GM19397 (cell line): ENCODE results near the gene COL6A2.
"Not testable (repeated sequence)": the region's sequence is repeated elsewhere in the genome, so short reads cannot be mapped to it uniquely, and the experiment has no call there.

Source experiments
- ATAC-seq: cut with Tn5 transposase; IDR thresholded peaks from one replicate; pipeline ENCODE4 v1.9.1; 2021; ENCODE audit warnings: mild to moderate bottlenecking, moderate library complexity; ENCODE audit not compliant: unreplicated experiment

Gene COL6A2

DNA sequence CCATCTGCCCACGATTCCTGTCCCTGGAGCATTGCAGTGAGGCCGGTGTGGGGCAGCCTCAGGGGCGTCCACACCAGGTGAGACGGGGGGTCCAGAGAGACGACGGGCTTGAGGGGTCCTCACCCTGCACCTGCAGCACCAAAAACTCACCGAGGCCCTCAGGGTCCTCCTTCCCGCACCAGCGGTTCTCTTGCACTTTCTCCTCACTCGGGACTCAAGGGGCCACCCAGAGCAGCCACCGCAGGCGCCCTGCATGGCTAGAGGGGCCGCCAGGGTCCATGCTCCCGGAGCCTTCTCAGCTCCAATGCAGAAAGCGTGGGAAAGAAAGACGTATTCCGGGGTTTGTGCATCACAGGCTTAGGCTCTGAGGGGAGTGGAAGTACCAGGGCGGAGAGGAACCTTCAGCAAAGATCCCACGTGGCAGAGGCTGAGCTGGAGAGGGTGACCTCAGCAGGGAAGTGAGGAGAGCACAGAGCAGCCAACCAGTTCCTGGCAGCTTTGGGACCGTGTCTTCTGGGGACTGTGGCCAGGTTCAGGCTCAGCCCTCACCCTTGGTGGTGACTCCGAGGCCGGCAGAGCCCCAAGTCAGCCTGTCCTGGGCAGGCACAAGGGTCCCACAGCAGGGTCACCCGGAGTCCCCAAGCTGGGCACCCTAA lies 19.5 kb upstream of the COL6A2 start:
- no peak for ATAC-seq

DNA sequence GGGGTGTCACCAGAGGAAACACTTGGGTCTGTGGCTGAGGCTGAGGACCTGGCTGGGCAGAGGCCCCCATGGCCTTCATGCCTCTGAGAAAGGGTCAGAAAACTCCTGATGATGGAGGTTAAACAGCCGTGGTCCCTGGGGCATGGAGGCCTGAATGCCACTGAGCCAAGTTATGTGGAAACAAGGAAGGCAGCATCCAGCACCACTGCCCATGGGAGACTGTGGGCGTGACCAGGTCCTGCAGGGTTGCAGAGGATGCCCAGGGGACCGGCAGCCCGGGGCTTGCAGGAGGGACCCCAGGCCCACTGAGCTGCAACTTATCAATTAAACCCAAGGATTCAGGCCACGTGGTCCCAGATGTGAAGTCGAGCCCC lies 18.9 kb upstream of the COL6A2 start:
- no peak for ATAC-seq

DNA sequence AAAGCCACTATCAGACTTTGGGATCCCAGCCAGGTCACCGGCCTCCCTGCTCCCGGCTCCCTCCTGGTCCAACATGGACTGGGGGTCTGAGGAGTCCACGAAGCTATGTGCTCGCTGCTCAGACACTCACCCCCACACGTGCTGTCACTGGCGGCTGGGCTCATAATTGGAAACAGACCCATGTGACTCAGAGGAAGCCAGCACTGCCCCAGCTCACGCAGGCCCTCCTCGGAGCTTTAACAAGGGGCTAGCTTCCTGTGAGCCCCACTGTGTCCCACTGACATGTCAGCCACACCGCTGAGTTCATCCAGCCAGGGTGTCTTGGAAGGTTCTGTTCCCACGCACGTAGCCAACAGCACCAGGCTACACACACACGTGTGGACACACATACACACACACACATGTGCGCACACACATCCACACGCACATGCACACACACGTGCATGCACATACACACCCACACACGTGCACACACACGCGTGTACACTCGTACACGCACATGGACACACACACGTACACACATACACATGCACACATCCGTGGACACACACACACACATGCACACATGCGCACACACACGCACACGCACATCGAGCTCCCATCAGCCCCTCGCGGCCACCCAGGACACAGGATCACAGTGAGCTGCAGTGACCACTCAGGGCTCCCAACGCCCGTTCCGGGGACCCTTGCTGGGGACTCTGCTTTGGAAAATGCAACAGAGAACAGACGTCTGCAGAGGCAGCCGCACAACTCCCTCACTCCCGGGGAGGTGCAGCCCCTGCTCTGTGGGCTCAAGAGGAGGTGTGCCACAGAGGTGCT lies 18.4 kb upstream of the COL6A2 start:
- no peak for ATAC-seq

DNA sequence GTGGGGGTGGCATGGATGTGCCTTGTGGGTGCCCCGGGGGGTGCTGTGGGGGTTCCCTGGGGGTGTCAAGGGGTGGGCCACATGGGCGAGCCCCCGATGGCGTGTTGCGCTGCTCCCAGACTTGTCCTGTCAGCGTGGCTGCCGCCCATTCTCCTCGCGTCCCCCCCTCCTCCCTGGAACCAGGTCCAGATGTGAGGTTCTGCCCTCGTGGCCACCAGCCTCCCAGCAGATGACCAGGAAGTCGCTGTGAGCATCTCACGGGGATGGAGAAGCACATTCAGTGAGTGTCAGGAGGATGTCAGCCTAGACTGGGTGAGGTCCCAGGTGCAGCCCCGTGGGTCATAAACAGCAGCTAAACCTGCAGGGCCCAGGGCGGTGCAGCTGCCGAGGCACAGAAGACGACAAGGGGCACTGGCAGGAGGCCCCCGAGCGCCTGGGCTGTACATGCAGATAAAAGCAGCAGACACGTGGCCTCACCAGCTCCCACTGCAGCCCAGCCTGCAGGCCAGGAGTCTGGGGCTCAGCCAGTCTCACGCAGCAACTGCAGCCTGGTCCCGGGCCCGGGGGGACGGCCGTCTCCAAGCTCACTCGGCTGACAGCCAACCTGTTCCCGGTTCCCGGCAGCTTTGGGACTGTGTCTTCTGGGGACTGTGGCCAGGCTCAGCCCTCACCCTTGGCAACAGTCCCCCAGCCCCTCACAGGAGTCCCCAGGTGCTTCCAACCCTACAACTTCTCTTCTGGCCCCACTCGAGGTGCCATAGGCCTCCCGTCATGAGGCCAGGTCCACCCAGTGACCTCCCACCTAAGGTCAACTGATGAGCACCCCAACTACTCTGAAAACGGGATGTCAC lies 17.5 kb upstream of the COL6A2 start:
- no peak for ATAC-seq

DNA sequence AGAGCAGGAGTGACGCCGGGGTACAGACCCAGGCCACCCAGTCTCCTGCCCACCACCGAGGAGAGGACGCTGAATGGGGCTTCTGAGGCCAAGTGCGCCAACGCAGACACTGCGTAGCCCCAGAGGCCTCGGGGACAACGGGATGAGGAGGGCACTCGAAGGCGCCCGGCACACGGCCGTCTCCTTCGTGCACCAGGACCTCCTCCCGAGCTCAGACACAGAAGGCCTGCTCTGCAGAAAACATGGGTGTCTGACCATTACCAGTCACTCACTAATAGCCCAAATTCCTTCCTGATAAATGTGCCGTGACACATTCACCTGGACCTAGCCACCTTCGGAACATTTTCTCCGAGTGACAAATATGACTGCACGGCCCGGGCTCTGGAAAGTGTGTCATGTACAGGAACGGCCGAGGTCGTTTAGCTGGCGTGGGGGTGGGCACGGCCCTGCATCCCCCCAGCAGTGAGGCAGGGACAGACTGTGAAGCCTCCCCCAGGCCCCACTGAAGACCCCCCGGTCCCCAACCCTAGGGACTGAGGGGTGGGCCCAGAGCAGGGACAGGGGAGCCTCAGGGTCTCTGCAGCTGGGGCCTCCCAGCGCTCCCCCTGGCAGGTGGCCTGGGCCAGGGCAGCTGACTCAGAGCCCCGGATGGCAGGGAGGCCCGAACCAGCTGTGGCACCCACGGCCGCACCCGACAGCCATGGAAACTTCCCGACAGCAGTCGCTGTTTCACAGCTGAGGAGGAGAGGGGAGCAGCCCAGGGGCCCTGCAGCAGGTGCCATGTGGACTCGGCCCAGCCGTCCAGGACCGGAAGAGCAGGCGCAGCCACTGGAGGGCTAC lies 16.7 kb upstream of the COL6A2 start:
- no peak for ATAC-seq

DNA sequence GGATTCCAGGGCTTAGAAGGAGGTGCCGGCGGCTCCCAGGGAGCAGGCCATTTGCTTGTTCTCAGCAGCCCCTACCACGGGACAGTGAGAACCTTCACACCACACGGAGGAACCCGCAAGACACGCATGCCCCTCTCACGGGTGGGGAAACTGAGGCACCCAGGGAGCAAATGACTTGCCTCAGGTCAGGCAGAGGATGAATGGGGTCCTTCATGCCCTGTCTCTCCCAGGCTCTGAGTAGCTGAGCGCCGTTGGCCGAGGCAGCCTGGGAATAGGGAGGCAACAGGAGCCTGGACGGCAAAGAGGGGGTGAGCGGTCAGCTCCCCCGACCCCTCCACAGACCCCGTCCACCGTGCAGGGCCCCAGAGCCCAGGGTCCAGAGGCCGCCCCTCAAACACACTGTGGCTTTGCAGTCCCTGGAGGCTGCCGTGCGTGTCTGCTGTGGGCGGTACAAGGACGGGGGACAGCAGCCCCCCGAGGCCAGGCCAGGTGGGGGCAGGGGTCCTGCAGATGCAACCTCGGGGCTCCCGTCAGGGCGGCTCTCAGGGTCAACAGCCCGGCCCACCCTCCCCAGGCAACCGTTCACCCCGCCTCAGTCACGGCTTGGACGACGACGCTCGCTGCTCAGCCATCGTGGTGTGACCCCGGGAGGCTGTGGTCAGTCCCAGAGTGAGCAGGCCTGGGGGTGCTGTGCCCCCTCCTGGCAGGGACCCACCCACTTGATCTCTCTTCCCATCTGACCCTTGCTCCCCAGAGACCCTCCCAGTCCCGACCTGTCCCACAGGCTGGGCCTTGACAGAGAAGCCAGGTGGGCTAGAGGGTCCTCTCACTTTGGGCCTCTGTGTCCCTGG lies 15.8 kb upstream of the COL6A2 start:
- no peak for ATAC-seq

DNA sequence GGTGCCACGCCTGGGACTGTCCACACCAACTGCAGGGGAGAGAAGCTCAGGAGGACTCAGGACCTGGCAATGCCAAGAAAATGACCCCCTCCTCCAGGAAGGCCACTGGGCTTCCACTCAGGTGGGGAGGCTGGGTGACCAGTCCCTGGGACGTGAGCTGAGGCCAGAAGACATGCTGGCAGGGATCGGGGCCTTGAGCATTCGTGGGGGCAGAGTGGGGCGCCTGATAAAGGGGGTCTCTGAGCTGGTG lies 15.3 kb upstream of the COL6A2 start:
- ATAC-seq, result no peak

DNA sequence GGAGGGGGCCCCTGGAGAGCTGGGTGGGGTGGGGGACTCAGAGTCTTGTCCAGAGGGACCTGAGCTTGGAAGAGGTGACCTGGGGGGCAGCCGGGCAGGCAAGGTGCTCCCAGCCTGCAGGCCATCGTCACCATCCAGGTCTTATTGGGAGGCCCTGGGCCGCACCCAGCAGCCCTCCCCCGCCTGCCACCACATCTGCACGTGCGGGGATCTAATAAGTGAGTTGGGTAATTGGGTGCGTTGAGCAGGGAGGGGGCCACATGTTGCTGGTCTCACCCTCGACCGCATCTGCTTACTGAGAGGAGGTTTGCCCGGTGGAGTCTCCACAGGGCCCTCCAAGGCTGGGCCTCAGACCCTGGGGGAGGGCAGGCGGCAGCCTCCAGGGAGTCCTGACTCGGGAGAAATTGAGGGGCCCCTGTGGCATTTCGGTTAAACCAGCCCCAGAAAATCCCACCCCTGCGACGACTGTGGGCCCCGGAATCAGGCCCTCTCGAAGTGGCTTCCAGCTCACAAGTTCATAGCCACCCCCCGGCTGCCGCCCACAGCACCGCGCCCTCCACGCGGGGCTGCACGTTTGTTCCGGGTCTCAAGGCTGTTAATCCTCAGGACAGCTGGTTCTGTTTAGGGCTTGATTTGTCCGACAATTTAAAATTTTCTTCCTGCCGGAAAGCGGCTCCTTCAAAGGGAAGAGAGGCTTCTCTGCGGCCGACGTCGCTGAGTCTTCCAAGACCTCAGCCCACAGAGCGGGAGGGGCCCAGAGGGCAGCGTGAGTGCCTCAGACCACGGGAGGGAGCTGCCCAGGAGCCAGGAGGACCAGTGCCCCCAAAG lies 14.7 kb upstream of the COL6A2 start:
- ATAC-seq, result no peak

DNA sequence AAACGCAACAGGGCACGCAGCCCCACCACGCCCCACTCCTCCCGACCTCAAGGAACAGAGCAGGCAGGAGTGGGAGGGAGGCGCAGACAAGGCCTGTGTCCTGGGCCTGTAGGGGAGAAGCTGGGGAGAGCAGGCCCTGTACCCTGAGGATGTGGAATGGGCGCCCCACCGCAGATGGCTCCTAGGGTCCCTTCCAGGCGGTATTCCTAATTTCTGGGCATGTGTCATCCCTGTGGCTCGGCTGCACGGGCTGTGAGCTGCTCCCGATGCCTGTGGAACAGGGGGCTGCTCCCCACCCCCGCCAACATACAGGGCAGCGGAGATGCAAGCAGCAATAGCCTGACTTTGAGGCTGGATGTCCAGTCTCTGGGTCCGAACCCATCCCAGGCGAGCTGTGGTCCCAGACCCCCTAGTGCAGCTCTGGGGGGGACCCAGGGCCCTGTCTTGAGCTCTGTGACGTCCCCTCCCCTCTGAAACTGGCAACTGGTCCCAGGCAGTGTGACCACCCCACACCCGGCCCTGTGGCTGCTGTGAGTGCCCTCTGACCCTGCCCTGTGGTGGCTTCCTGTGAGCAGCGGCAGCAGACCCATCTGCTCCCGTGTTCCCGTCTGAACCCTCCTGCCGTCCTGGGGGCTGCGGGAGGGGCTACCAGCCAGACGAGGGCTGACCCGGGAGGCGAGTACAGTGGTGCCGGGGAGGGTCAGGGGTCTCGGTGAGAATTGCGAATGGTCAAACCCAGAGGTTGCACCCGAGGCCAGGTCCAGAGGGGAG lies 13.9 kb upstream of the COL6A2 start:
- no peak for ATAC-seq

DNA sequence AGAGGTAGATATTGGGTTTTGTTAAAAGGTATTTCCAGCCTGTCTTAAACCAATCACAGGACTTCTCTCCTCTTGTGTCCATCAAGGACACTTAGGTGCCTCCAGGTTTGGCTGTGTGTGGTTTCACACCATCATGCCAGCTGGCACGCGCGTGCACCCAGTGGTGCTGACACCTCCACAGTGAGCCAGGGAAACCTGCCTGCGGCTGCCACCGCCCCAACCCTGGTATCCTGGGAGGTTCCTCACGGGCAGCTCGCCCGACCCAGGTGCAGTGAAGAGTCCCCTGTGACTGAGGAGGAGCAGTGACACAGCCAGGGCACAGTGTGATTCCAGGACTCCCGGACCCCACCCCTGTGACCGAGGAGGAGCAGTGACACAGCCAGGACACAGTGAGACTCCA lies 13.2 kb upstream of the COL6A2 start:
- no peak for ATAC-seq

DNA sequence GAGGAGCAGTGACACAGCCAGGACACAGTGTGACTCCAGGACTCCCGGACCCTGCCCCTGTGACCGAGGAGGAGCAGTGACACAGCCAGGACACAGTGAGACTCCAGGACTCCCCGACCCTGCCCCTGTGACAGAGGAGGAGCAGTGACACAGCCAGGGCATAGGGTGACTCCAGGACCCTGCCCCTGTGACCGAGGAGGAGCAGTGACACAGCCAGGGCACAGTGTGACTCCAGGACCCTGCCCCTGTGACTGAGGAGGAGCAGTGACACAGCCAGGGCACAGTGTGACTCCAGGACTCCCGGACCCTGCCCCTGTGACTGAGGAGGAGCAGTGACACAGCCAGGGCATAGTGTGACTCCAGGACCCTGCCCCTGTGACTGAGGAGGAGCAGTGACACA lies 12.7 kb upstream of the COL6A2 start:
- ATAC-seq, result not testable (repeated sequence)

DNA sequence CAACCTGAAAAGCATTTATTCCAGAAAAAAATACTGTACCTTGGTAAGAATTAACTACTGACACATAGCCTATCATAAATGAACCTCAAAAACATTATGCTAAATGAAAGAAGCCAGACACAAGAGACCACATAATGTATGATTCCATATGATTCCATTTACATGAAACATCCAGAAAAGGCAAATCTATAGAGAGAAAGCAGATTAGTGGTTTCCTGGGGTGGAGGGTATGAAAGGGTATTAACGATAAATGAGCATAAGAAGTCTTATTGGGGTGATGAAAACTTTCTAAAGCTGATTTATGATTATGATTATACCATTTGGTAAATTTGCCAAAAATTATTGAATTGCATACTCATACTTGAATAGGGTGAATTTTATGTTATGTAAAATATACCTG lies 10.3 kb upstream of the COL6A2 start:
- no peak for ATAC-seq

DNA sequence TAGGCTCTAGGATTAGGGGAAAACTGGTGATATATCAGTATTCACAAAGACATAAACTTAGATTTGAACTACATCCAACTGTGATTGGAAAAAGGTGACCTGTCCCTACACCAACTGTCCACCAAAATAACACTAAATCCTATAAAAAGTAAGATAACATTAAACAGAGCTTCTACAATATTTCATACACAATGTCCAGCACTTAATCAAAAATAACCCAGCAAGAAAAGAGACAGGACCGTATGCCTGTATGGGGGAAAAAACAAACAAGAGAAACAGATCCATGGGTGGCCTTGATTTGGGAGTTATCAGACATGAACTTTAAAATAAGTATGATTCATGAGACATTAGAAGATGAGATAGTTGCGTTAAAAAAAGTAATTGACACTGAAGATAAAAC lies 9.7 kb upstream of the COL6A2 start:
- no peak for ATAC-seq

DNA sequence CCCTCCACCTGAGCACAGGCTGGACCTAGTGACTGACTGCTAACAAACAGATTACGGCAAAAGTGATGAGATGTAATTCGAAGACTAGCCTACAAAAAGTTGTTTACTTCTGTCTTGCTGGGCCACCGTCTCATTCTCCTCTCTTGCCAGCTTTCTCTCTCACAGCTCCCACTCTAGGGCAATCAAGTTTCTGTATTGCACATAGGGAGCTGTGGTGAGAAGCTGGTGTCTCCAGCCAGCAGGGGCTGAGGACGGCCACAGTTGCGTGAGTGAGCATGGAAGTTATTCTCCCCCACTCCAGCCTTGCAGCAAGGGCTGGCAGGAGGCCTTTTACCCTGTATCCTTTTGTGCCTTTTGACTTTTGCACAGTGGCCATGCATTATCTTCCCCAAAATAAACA lies 8.6 kb upstream of the COL6A2 start:
- ATAC-seq, result no peak

DNA sequence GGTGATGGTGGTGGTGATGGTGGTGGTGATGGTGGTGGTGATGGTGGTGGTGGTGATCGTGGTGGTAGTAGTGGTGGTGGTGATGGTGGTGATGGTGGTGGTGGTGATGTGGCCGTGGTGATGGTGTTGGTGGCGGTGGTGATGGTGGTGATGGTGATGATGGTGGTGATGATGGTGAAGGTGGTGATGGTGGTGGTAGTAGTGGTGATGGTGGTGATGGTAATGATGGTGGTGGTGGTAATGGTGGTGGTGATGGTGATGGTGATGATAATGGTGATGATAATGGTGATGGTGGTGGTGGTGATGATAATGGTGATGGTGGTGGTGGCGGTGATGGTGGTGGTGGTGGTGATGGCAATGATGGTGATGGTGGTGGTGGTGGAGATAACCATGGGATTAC lies 6.8 kb upstream of the COL6A2 start:
- ATAC-seq, result no peak

DNA sequence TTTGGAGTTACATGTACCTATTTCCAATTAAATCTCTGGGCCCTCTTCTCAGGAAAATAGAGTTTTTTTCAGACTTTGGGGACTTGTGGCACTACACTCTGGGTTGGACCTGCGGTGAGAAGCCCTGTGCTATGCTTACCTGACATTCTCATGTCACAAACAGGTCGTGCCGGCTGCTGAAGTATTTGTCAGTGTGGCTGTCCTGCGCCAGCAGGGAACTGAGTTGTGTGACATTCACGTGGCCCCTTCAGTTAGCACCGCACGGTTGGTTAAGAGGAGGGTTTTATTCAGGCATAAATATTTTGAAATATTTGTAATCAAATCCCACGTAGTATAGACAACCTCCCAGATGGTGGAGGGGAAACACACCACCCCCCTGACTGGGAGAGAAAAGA lies 6.3 kb upstream of the COL6A2 start:
- no peak for ATAC-seq

DNA sequence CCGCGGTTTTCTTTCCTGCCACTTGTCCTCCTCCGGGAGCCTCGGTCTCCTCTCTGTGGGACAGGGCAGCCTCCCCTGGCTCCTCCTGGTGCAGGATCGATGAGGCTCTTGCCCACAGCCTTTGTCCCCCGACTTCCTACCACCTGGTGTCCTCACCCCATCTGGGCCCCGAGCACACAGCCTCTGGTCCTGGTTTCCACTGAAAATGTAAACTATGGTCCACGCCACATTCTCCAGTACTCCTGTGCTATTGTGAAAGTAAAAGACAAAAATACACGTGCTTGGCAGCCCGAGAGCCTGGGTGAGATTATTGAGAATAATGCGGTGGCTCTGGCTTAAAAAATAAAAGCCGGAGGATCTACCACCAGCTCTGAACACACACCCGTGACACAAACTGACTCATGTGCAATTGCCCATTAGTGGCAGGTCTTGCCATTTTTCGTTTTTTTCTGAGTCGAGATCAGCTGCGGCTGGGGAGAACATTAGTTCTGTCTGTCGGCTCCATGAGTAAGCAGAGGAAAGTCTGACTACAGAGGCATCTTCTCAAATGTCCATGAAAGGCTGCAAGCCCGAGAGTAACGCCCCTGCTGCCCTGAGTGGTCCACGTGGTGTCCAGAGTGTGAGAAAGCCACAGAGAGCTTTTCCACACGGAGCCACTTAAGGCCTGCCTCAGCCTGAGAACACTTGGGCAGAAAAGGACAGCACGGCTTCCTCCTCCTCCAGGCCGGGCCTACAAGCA lies 5.7 kb upstream of the COL6A2 start:
- ATAC-seq, result no peak
